ENCODE data around the gene TMEM132D.

- TF ChIP-seq JUND (IDR thresholded peaks at IDR 0.05; ENCODE audit: low read length) (no peak), ASH2L (IDR thresholded peaks at IDR 0.05; ENCODE audit: low read length) (no peak), CTCF (IDR thresholded peaks at IDR 0.05; ENCODE audit: control extremely low read depth in 1 of 3, insufficient read depth in 1 of 3, low read depth in 1 of 3, low read length in 3 of 3) (no peak), EZH2 (IDR thresholded peaks at IDR 0.05; ENCODE audit: low read depth, low read length, severe bottlenecking) (no peak), CEBPB (IDR thresholded peaks at IDR 0.05; ENCODE audit: low read depth, low read length) (no peak), HDAC6 (IDR thresholded peaks at IDR 0.05; ENCODE audit: low read depth, low read length) (no peak), POLR2A (IDR thresholded peaks at IDR 0.05; ENCODE audit: control extremely low read depth in 1 of 2, low read depth in 2 of 2, low read length in 2 of 2) (no peak), PHF8 (conservative IDR thresholded peaks at IDR 0.05; ENCODE audit: low read depth, low read length) (no peak), CBX8 (IDR thresholded peaks at IDR 0.05; ENCODE audit: borderline replicate concordance, low read depth, low read length) (no peak), JUN (IDR thresholded peaks at IDR 0.05; ENCODE audit: low read depth, low read length) (no peak), KDM5A (IDR thresholded peaks at IDR 0.05; ENCODE audit: low read length) (no peak), TAF1 (IDR thresholded peaks at IDR 0.05; ENCODE audit: low read depth, low read length) (no peak), YY1 (IDR thresholded peaks at IDR 0.05; ENCODE audit: low read depth, low read length) (no peak)
These were observed 293.2 kb downstream of the TMEM132D start for GRCh38 chr12:129610601-129611120.

Measured in H1 (cell line).